Activated gamma-delta T cell treated with anti-CD3 and anti-CD28 coated beads, Interleukin-2, amount 50 U/mL, for 16 hours (primary cell): ENCODE measurements around the gene SGF29.
"Not testable (repeated sequence)": the region's sequence is repeated elsewhere in the genome, so short reads cannot be mapped to it uniquely, and the experiment has no call there.

Source experiments
- DNase-seq: peaks from one replicate; pipeline ENCODE4 v3.0.0-alpha.2; 2020; ENCODE audit warnings: low read depth

The SGF29 gene

DNA sequence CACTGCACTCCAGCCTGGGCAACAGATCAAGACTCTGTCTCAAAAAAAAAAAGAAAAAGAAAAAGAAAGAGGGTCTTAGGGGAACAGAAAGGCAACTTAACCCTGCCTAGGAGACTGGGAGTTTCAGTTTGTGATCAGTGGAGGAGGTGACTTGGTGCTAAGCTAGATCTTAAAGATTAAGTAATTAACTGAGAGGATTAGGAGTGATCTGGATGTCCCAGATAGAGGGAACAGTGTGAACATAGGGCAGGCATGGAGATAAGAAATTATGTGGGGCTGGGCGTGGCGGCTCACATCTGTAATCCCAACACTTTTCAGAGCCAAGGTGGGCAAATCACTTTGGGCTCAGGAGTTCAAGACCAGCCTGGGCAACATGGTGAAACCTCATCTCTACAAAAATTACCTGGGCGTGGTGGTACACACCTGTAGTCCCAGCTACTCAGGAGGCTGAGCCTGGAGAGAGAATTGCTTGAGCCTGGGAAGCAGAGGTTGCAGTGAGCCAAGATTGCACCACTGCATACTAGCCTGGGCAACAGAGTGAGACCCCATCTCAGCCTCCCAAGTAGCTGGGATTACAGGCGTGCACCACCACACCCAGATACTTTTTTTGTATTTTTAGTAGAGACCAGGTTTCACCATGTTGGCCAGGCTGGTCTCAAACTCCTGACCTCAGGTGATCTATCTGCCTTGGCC is 12.7 kb downstream of the SGF29 start:
- DNase-seq = not testable (repeated sequence)

DNA sequence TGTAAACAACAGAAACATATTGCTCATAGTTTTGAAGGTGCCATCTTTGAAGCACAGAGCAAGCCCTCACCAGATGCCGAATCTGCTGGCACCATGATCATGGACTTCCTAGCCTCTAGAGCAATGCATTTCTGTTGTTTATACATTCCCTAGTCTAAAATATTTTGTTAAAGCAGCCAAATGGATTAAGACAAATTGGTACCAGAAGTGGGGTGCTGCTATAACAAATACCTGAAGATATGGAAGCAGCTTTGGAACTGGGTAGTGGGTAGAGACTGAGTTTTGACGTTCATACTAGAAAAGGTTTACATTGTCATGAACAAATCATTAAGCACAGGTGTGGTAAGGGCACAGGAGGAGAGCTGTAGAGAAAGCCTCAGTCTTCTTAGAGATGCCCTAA is 13.6 kb downstream of the SGF29 start:
- no peak for DNase-seq

DNA sequence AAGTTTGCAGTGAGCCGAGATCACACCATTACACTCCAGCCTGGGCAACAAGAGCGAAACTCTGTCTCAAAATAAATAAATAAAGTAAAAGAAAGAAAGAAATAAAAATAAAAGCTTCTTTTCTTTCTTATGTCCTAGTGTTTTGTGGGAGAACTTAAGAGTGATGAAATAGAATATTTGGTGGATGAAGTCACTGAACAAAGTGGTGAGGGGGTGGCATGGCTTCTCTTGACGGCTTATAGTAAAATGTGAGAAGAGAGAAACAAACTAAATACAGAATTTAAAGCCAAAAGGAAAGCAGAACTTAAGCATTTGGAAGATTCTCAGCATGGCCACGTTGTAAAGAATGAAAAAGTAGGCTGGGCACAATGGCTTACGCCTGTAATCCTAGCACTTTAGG is 15.3 kb downstream of the SGF29 start:
- DNase-seq = no peak

- DNase-seq = no peak
Measured at GRCh38 chr16:28569968-28570752, 16.4 kb downstream of the SGF29 start.

DNA sequence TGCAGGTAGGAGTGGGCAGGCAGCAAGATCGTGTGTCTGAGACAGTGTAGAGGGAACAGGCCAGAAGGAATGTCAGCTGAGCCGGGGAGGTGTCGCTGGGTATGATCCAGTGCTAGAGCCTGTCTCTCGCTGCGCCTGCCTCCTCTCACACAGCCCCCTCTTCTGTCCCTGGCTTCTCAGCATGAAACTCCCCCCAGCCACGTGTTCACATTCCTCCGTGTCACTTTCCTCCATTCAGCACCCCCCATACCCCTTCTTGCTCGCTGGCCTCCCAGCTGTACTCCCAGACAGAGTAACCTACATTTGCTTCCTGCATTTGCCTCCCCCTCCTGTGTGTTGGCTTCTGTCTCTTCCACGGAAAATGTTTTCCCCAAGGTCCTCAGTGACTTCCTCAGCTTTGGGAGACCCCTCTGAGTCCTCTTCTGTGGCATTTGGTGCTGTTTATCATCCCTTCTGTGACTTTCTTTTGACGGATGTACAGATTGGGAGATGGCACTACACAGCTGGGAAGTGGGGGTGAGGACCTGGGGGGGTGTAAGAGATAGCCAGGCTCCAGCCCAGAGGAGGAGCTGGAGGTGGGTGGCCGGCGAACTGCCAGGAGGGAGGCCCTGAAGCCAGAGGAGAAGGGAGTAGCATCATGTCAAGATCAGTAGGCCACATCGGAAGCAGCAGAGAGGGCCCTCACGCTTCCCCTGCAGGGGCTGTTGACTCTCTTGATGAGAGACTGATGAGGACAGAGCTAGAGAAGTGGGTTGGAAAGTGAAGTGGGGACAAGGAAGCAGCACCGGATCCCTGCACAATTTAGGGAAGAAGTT is 19.2 kb downstream of the SGF29 start:
- no peak for DNase-seq

DNA sequence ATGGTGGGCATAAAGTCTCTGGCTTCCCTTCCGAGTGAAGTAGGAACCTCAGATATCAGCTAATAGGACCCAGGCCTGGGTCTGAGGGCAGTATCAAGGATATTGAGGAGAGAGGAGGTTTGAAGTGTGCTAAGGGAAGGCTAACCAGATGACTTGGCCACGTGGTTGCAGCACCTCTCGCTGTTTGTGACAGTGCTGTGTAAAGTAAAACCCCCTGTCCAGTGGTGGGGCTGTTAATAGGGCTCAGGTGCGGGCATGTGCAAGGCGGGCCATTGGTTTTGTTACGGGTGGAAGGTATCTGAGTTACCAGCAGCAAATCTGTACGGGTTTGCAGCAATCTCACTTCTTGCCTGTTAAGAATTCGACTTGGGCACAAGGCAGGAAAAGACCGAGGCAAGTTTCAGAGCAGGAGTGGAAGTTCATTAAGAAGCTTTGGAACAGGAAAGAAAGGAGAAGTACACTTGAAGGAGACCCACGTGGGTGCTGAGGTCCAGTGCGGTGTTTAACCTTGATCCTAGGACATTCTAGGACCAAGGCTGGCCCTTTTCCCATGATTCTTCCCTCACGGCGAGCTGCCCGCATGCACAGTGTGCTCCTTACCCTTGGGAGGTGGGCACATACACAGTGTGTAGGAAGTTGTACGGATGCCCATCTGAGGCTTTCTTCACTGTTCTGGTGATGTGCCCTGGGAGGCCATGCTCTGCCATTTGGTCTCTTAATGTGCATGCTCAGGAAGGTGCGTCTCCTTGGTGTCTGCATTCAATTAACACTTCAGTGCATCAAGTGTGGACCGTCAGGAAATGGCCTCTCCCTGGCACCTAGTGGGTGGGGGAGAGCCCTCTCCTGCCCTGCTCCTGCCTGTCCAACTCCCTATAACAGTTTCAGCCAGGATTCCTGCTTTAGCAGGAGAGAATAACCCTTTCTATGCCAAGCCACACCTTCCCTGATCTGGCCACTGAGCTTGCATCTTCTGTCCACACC is 20.3 kb downstream of the SGF29 start:
- DNase-seq = no peak

GRCh38 chr16:28574925-28575324 is 21.2 kb downstream of the SGF29 start:
- DNase-seq = no peak

DNA sequence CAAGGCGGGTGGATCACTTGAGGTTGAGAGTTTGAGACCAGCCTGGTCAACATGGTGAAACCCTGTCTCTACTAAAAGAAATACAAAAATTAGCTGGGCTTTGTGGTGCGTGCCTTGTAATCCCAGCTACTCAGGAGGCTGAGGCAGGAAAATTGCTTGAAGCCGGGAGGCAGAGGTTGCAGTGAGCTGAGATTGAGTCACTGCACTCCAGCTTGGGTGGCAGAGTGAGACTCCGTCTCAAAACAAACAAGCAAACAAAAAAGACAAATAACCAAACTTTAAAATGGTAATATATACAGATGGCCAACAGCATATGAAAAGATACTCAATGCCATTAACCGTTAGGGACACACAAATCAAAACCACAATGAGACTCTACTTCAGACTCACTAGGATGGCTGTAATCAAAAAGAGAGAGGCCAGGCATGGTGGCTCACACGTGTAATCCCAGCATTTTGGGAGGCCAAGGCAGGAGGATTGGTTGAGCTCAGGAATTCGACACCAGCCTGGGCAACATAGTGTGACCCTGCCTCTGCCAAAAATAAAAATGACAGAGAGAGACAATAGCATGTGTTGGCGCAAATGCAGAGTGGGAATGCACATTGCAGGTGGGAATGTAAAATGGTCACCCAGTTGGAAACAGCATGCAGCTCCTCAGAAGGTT is 21.9 kb downstream of the SGF29 start:
- no peak for DNase-seq

GRCh38 chr16:28580726-28581315 is 27.1 kb downstream of the SGF29 start:
- DNase-seq = no peak

GRCh38 chr16:28585674-28586073 is 32.0 kb downstream of the SGF29 start:
- DNase-seq = no peak

DNA sequence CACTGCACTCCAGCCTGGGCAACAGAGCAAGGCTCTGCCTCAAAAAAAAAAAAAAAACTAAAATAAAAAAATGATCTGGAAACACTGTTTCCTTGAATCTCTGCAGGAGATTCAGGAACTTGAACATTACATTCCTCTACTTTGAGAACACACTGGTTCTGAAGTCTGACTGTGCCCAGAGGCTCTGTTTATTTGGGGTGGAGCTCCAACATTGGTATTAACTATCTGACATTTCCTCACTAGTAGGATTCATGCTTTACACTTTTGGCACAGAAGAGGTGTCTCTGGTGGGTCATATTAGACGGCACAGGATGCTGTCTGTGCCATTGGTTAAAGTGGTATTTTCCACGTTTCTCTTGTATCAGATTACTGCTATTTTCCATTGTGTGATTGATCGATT is 32.7 kb downstream of the SGF29 start:
- no peak for DNase-seq

DNA sequence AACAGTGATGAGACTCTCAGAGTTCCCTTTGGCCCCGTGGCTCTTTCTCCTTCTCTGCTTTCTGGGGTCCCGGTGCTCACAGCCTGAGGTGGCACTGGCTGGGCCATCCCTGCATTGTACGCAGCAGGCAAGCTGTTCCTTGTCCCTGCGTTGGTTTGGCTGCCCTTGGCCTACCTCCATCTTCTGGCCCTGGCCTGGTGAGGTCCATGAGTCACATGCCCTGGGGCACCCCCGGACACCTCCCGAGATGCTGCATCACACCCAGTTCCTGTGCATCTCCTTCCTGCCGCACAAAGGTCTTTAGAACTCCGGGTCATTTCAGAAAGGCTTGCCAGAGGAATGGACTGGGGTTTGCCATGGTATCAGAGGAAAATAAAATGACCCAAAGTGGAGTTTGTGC is 33.7 kb downstream of the SGF29 start:
- no peak for DNase-seq

DNA sequence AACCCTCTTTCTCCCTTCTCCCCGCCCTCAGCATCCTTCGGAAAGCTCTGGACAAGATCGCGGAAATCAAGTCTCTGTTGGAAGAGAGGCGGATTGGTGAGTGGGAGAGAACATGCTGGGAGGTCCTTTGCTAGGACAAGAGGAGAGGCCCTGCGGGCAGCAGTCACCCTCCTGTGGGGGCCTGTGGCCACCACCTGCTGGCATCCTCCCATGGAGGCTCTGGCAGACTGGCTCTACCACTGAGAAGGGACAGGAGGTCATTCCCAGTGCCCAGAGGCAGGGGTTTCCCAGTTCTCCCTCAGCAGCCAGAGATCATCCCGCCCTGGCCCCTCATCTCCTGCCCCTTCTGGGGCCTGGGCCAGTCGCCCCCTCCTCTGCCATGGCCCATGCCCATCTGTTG is 35.3 kb downstream of the SGF29 start:
- no peak for DNase-seq

DNA sequence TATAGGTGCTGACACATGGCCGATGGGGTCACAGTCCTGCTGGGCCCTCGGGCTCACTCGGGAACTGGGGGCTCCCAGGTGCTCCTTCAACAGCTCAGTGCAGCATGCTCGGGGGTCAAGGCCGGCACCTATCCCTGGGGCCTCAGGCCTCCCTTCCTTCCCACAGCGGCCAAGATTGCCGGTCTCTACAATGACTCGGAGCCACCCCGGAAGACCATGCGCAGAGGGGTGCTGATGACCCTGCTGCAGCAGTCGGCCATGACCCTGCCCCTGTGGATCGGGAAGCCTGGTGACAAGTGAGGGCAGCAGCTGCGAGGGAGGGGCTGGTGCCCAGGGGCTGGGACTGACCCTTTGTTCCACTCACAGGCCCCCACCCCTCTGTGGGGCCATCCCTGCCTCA is 36.2 kb downstream of the SGF29 start:
- DNase-seq = no peak

DNA sequence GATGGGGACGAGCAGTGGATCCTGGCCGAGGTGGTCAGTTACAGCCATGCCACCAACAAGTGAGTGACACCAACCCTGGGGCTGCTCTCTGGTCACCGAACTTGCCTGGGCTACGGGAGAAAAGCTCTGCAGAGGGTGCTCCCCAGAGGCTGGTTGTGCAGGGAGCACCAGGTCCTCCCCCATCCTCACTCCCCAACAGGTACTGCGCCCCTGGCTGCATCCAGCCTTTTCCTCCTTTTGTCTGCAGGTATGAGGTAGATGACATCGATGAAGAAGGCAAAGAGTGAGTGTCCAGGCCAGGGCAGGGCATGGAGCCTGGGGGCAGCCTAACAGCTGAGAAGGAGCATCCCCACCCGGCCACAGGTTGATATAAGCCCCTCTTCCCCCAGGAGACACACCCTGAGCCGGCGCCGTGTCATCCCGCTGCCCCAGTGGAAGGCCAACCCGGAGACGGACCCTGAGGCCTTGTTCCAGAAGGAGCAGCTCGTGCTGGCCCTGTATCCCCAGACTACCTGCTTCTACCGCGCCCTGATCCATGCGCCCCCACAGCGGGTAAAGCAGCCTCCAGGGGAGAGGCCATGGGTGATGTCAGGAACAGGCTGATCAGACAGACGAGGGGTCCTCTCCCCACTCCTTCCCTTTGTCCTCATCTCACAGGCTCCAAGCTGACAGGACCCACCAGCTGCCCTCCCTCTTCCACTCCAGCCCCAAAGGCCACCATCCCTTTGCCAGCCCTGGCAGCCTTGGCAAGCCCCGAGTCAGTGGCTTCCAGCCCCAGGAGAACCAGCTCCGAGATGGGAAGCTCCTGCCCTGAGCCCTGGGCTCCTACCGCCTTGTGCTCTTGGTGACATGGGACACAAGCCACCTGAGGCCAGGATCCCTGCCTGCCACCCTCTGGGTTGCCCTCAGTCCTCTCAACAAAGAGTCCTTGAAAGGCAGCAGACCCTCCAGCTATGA is 36.9 kb downstream of the SGF29 start:
- DNase-seq = no peak

- no peak for DNase-seq
Measured at GRCh38 chr16:28591355-28591754, 37.6 kb downstream of the SGF29 start.

- no peak for DNase-seq
Measured at GRCh38 chr16:28592511-28592910, 38.8 kb downstream of the SGF29 start.

DNA sequence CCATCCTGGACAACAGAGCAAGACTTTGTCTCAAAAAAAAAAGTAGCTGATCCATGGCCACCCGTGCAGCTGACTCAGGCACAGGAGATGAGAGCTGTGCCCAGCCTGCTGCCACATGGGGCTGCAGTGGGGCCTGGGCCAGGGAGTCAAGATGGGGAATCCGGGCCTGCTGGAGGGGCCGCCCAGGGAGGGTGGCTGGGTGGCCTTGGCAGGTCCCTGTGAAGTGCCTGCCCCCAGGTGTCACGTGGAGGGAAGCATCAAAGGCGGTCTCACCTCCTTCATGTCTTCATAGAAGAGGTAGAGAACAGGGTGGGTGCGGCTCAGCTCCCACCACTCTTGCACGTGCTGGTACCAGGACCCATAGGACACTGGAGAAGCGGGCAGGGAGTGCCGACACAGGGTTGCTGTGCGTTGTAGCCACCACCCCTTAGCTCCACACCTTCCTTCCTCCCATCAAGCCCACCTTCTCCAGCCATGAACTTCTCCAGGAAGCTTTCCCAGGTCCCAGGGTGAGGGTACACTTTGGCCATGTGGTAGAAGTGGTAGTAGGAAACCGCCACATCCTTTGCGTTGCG is 39.3 kb downstream of the SGF29 start:
- DNase-seq = no peak

- not testable (repeated sequence) for DNase-seq
Measured at GRCh38 chr16:28595451-28595850, 41.7 kb downstream of the SGF29 start.
